Mesendoderm (in vitro differentiated cells): Measurements from ENCODE around the gene KRT2.

Experiments used
- DNase-seq: peaks from one replicate; pipeline ENCODE4 v3.0.0; 2013
- H2AK5ac ChIP-seq: 2 replicates; pipeline ENCODE4 v1.6.1; 2013; ENCODE audit warnings: low read length, inconsistent platforms
- H2BK120ac ChIP-seq: 2 replicates; pipeline ENCODE4 v1.6.1; 2013; ENCODE audit warnings: low read depth, mild to moderate bottlenecking, low read length, moderate library complexity, mixed read lengths
- H2BK15ac ChIP-seq: replicated peaks from 2 replicates; pipeline ENCODE4 v1.6.1; 2013; ENCODE audit warnings: low read depth, mild to moderate bottlenecking, moderate library complexity
- H2BK5ac ChIP-seq: 2 replicates; pipeline ENCODE4 v1.6.1; 2013; ENCODE audit warnings: low read length, inconsistent platforms
- H3K18ac ChIP-seq: 2 replicates; pipeline ENCODE4 v1.6.1; 2013; ENCODE audit warnings: mild to moderate bottlenecking, low read length, mixed read lengths
- H3K23ac ChIP-seq: one replicate; pipeline ENCODE4 v1.6.1; 2013; ENCODE audit warnings: low read length
- H3K27ac ChIP-seq: 2 replicates; pipeline ENCODE4 v1.5.1; 2013; ENCODE audit warnings: low read depth, mild to moderate bottlenecking, inconsistent platforms, low read length, moderate library complexity
- H3K27me3 ChIP-seq: 2 replicates; pipeline ENCODE4 v1.6.1; 2013; ENCODE audit warnings: low read length, control low read depth, mild to moderate bottlenecking, inconsistent platforms; ENCODE audit not compliant: insufficient read depth, poor library complexity
- H3K36me3 ChIP-seq: 2 replicates; pipeline ENCODE4 v1.6.1; 2013; ENCODE audit warnings: low read length, inconsistent platforms; ENCODE audit not compliant: control insufficient read depth, insufficient read depth
- H3K4ac ChIP-seq: one replicate; pipeline ENCODE4 v1.6.1; 2013; ENCODE audit warnings: low read depth, mild to moderate bottlenecking, low read length, moderate library complexity
- H3K4me1 ChIP-seq: 2 replicates; pipeline ENCODE4 v1.6.1; 2013; ENCODE audit warnings: low read depth, low read length, inconsistent platforms; ENCODE audit not compliant: control insufficient read depth
- H3K4me2 ChIP-seq: 2 replicates; pipeline ENCODE4 v1.6.1; 2013; ENCODE audit warnings: low read length
- H3K4me3 ChIP-seq: 2 replicates; pipeline ENCODE4 v1.5.1; 2013; ENCODE audit warnings: mild to moderate bottlenecking, low read length
- H3K56ac ChIP-seq: one replicate; pipeline ENCODE4 v1.6.1; 2013; ENCODE audit warnings: low read length
- H3K79me1 ChIP-seq: 2 replicates; pipeline ENCODE4 v1.6.1; 2013; ENCODE audit warnings: low read length, inconsistent platforms
- H3K79me2 ChIP-seq: 2 replicates; pipeline ENCODE4 v1.6.1; 2013; ENCODE audit warnings: mild to moderate bottlenecking, low read length; ENCODE audit not compliant: control insufficient read depth, insufficient read depth
- H3K9ac ChIP-seq: 2 replicates; pipeline ENCODE4 v1.6.1; 2013; ENCODE audit warnings: low read length, inconsistent platforms
- H4K5ac ChIP-seq: one replicate; pipeline ENCODE4 v1.6.1; 2013; ENCODE audit warnings: low read length
- H4K8ac ChIP-seq: one replicate; pipeline ENCODE4 v1.6.1; 2013; ENCODE audit warnings: low read depth, mild to moderate bottlenecking, control low read depth, low read length, moderate library complexity
- WGBS: extraction: QIAGEN DNeasy Blood & Tissue Kit; methylation state at CpG from one replicate; pipeline ENCODE4 v1.1.7; 2013; ENCODE audit warnings: low lambda C conversion rate, missing lambda C conversion rate; ENCODE audit not compliant: insufficient coverage; ENCODE audit errors: extremely low coverage; 5-methylcytosine and 5-hydroxymethylcytosine counted together

KRT2 gene

GRCh38 chr12:52644078-52644415 is 8.0 kb downstream of the KRT2 start:
- H3K23ac ChIP-seq: no peak overlapping the region
- H2BK5ac ChIP-seq: no peak overlapping the region
- H2AK5ac ChIP-seq: no peak overlapping the region
- H3K36me3 ChIP-seq: no peaks in the 10 kb centered on the region
- no peak overlapping the region for H3K18ac ChIP-seq
- DNase-seq: no peak
- H3K27ac ChIP-seq: no peak overlapping the region
- no peak overlapping the region for H2BK120ac ChIP-seq
- H3K4me2 ChIP-seq: no peak overlapping the region
- H2BK15ac ChIP-seq: no peak overlapping the region
- no peaks in the 10 kb centered on the region for H3K79me2 ChIP-seq
- WGBS: no CpG with 5 or more reads among the region's 6 CpGs
- no peak overlapping the region for H3K9ac ChIP-seq
- no peaks in the 10 kb centered on the region for H3K27me3 ChIP-seq
- H3K79me1 ChIP-seq: no peaks in the 10 kb centered on the region
- H4K8ac ChIP-seq: no peak overlapping the region
- no peak overlapping the region for H3K4me3 ChIP-seq
- no peak overlapping the region for H3K56ac ChIP-seq
- H3K4ac ChIP-seq: no peak overlapping the region
- no peaks in the 10 kb centered on the region for H3K4me1 ChIP-seq
- H4K5ac ChIP-seq: no peak overlapping the region

- Histone ChIP-seq H2BK5ac (no peak overlapping the region), H2AK5ac (no peak overlapping the region), H3K4me2 (no peak overlapping the region), H4K8ac (no peak overlapping the region), H3K9ac (no peak overlapping the region), H2BK120ac (no peak overlapping the region), H3K27me3 (no peaks in the 10 kb centered on the region), H3K27ac (no peak overlapping the region), H3K79me2 (no peaks in the 10 kb centered on the region), H3K4me3 (no peak overlapping the region), H4K5ac (no peak overlapping the region), H3K79me1 (no peaks in the 10 kb centered on the region), H3K23ac (no peak overlapping the region), H2BK15ac (no peak overlapping the region), H3K36me3 (no peaks in the 10 kb centered on the region), H3K18ac (no peak overlapping the region), H3K56ac (no peak overlapping the region), H3K4ac (no peak overlapping the region), H3K4me1 (no peaks in the 10 kb centered on the region)
- no CpG with 5 or more reads among the region's 10 CpGs for WGBS
- no peak for DNase-seq
Measured at GRCh38 chr12:52643233-52644077, 8.6 kb downstream of the KRT2 start.

- H3K56ac ChIP-seq: no peak overlapping the region
- WGBS: no CpG with 5 or more reads among the region's 4 CpGs
- no peaks in the 10 kb centered on the region for H3K79me2 ChIP-seq
- no peak overlapping the region for H2AK5ac ChIP-seq
- H3K27ac ChIP-seq: no peak overlapping the region
- H4K5ac ChIP-seq: no peak overlapping the region
- DNase-seq: no peak
- no peak overlapping the region for H2BK120ac ChIP-seq
- H3K9ac ChIP-seq: no peak overlapping the region
- H3K27me3 ChIP-seq: no peaks in the 10 kb centered on the region
- H2BK15ac ChIP-seq: no peak overlapping the region
- no peak overlapping the region for H3K18ac ChIP-seq
- no peak overlapping the region for H4K8ac ChIP-seq
- H3K4ac ChIP-seq: no peak overlapping the region
- no peaks in the 10 kb centered on the region for H3K4me1 ChIP-seq
- no peaks in the 10 kb centered on the region for H3K79me1 ChIP-seq
- H3K4me3 ChIP-seq: no peak overlapping the region
- H3K4me2 ChIP-seq: no peak overlapping the region
- H3K36me3 ChIP-seq: no peaks in the 10 kb centered on the region
- H2BK5ac ChIP-seq: no peak overlapping the region
- H3K23ac ChIP-seq: no peak overlapping the region
Measured at GRCh38 chr12:52641468-52641867, 10.5 kb downstream of the KRT2 start.

- Histone ChIP-seq H3K4me3 (no peak overlapping the region), H2AK5ac (no peak overlapping the region), H2BK5ac (no peak overlapping the region), H3K56ac (no peak overlapping the region), H3K27me3 (no peaks in the 10 kb centered on the region), H3K27ac (no peak overlapping the region), H3K23ac (no peak overlapping the region), H3K9ac (no peak overlapping the region), H3K79me2 (no peaks in the 10 kb centered on the region), H3K79me1 (no peaks in the 10 kb centered on the region), H2BK120ac (no peak overlapping the region), H4K8ac (no peak overlapping the region), H3K18ac (no peak overlapping the region), H4K5ac (no peak overlapping the region), H3K4me2 (no peak overlapping the region), H2BK15ac (no peak overlapping the region), H3K36me3 (no peaks in the 10 kb centered on the region), H3K4ac (no peak overlapping the region), H3K4me1 (no peaks in the 10 kb centered on the region)
- DNase-seq: no peak
- WGBS: no CpG with 5 or more reads among the region's 4 CpGs
Measured at GRCh38 chr12:52637299-52637698, 14.7 kb downstream of the KRT2 start.

DNA sequence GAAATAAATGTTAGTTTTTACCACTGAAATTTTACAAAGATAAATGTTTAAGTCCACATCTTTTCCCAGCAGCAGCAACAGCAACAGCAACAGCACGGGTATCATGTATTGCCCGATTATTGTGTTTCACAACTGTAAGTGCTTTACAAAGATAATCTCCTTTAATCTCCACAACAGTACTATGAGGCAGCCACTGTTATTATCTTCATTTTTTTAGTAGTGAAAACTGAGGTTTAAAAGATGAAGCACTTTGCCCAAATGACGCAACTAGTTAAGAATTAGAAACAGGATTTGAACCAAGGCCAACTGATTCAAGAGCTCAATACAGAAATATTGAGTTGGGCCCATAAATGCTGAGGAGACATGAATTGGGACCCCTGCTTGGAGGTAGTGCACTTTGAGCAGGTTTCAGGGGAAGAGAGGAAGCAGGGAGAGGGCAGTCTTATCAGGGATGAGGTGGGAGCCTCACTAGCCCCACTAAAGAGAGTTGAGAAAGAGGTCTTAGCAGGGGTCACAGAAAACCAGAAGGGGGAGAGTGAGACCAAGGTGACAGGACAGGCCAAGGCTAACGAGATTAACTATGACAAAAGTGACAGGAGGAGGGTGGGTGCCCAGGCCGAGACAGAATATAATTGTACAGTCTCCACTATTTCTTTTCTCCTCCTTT is 15.3 kb downstream of the KRT2 start:
- Histone ChIP-seq H2BK15ac (no peak overlapping the region), H3K4me3 (no peak overlapping the region), H3K36me3 (no peaks in the 10 kb centered on the region), H4K8ac (no peak overlapping the region), H3K79me1 (no peaks in the 10 kb centered on the region), H3K56ac (no peak overlapping the region), H3K18ac (no peak overlapping the region), H3K79me2 (no peaks in the 10 kb centered on the region), H4K5ac (no peak overlapping the region), H2AK5ac (no peak overlapping the region), H3K27me3 (no peaks in the 10 kb centered on the region), H3K27ac (no peak overlapping the region), H3K4me1 (no peaks in the 10 kb centered on the region), H3K4ac (no peak overlapping the region), H3K23ac (no peak overlapping the region), H3K9ac (no peak overlapping the region), H3K4me2 (no peak overlapping the region), H2BK5ac (no peak overlapping the region), H2BK120ac (no peak overlapping the region)
- DNase-seq: peak; percentile 22
- WGBS: no CpG with 5 or more reads among the region's 5 CpGs
